Hair follicle dermal papilla cell (primary cell): ENCODE results near the gene DMBX1. TPM values are rescaled to one million over a fixed set of nuclear protein-coding genes. Genes with fewer than 3 reads are reported as not detected.

ENCODE experiments used
- total RNA-seq: library from RNA; depleted of rRNA; stranded (reverse); fragments of >200 nt; gene quantifications from 2 replicates; pipeline ENCODE4 v1.2.3, GENCODE V29; 2012

The DMBX1 gene
- not detected in 2 replicates for total RNA-seq

DNA sequence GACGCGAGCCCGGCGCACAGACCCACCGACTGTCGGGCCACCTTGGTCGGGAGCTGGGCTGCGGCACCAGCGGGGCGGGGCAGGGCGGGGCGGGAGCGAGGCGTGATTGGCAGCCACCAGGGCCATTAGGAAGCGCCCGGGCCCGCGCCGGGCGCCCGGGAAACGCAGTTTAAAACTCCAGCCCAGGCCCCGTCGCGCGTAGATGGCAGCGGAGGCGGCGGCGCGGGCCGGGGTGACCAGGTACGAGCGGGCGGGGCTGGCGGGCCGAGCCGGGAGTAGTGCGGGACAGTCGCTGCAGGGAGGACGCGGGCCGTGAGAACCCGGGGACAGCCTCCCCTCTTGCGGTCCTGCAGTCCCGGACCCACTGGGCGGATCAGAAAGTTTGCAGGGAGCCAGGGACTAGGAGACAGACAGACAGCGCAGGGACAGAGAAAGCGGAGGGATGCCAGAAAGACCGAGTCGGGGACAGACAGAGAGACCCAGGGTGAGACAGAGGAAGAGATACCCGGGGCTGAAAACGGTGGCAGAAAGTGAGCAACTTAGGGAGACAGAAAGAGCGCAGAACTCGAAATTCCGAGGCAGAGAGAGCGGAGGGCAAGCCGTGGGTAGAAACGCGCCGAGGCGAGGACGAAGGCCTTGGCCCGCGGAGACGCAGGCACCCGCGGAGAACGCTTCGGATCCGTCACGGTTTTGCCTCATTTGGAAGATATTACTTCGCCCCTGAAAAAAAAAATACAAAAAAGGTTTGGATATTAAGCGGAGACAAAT, at the start of gene DMBX1:
Gene DMBX1, plus strand, starts transcription at position 199 of the 768 bp plus-strand sequence. CDS start 17,175 bp downstream, outside the sequence.

Other genes with a start within 250 kb of the DMBX1 start
- gene RAD54L, start 242.1 kb upstream of the DMBX1 start, total RNA-seq = 0.16 TPM in 1 of 2 replicates, not detected in the other
- gene LRRC41, start 186.2 kb upstream of the DMBX1 start, total RNA-seq = 154 and 167 TPM in 2 replicates
- 154 and 192 TPM in 2 replicates for gene UQCRH, start 186.1 kb upstream of the DMBX1 start, total RNA-seq
- 18.0 and 21.9 TPM in 2 replicates for gene NSUN4, start 149.0 kb upstream of the DMBX1 start, total RNA-seq
- 0.81 and 3.2 TPM in 2 replicates for gene FAAH, start 95.5 kb upstream of the DMBX1 start, total RNA-seq
- not detected in 2 replicates for gene KNCN, start 61.8 kb downstream of the DMBX1 start, total RNA-seq
- gene MKNK1, start 114.4 kb downstream of the DMBX1 start, total RNA-seq = 25.5 and 27.1 TPM in 2 replicates
- gene MOB3C, start 127.0 kb downstream of the DMBX1 start, total RNA-seq = 13.4 and 16.7 TPM in 2 replicates
- 46.1 and 47.1 TPM in 2 replicates for gene ATPAF1, start 178.5 kb downstream of the DMBX1 start, total RNA-seq
- not detected in 2 replicates for gene TEX38, start 182.0 kb downstream of the DMBX1 start, total RNA-seq
- 63.4 and 66.2 TPM in 2 replicates for gene EFCAB14, start 229.3 kb downstream of the DMBX1 start, total RNA-seq